Activated CD4-positive, CD25-positive, alpha-beta regulatory T cell treated with anti-CD3 and anti-CD28 coated beads, Interleukin-2, amount 50 U/mL, for 16 hours (primary cell): Measurements from ENCODE around the gene COG7.
"Not testable (repeated sequence)": the region's sequence is repeated elsewhere in the genome, so short reads cannot be mapped to it uniquely, and the experiment has no call there.

ENCODE experiments used
- DNase-seq: peaks from one replicate; pipeline ENCODE4 v3.0.0-alpha.2; 2020; ENCODE audit warnings: low read depth, low spot score

COG7 gene

DNA sequence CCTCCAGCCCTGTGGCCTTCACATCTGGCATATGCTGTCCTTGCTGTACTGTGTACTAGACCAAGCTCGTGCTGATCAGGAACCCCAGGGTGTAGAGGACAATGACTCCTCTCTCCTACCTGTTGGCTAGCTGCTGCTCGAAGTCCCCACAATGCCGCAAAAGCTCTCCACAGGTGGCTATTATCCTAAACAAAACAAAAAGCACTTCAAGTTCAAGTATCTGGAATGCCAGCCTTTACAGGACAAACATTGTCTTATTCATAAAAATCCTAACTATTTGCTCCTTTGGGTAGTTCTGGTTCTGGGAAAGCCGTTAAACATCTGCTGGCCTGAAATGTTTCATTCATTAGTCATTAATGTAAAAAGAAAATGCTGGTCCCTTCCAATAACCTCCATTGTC is 42.8 kb downstream of the COG7 start:
- DNase-seq: no peak

GRCh38 chr16:23409522-23409921 is 43.5 kb downstream of the COG7 start:
- no peak for DNase-seq

GRCh38 chr16:23408823-23409298 is 44.1 kb downstream of the COG7 start:
- DNase-seq: no peak

- no peak for DNase-seq
Measured at GRCh38 chr16:23408242-23408822, 44.7 kb downstream of the COG7 start.

GRCh38 chr16:23407436-23408127 is 45.4 kb downstream of the COG7 start:
- DNase-seq: no peak

- DNase-seq: no peak
Measured at GRCh38 chr16:23406546-23407240, 46.3 kb downstream of the COG7 start.

DNA sequence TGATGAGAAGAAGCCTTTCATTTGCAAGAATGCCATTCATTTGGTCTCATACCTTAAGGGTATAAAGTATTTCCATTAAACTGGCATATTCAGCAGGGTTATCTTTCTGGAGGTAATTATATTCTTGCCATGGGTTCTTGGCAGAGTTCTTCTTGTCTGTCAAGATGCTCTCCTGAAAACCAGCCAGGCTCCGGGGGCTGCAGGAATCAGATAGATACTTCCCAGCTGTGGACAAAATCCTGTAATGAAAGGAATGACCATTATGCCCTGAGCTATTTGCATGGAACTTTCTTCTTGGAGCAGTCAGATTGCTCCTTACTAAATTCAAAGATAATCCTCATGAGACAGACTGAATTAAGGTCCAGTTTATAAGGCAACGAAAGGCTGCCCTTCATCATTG is 47.0 kb downstream of the COG7 start:
- DNase-seq: no peak

DNA sequence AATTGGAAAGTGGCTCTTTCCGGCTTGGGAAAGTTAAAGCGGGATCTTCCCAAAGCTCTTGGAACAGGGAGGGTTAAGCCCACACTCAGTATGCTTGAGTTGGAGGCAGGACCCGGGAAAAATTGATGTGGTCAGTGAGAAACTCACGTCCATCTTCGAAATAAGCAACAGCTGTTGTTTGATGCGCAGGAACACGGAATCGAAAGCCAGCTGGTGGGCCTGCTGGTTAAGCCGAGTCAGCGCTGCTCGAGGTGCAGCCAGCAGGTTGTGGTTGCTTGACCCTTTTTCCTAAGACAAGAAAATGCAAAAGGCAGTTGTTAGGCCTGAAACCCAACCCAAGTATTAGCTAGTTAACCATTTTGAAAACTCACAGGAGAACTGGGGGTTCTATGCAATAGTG is 49.4 kb downstream of the COG7 start:
- DNase-seq: no peak

- DNase-seq: no peak
Measured at GRCh38 chr16:23402100-23402499, 50.9 kb downstream of the COG7 start.

DNA sequence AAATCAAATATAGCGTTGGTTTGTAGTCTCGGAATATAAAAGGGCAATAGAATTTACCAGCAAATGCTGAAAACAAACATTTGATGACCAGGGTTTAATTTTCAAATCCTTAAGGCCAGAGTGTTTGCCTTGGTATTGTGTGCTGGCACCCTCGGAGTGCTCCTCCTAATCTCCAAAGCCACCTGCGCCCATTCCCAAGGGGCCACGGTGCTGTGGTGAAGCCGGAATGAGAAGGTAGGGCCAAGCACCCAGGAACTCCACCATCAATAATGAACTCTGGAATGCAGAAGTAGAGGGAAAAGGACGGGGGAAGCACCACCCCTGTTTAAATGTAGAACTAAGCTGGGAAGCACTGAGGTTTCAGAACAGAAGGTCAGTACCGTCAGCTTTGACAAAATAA is 51.9 kb downstream of the COG7 start:
- DNase-seq: no peak

DNA sequence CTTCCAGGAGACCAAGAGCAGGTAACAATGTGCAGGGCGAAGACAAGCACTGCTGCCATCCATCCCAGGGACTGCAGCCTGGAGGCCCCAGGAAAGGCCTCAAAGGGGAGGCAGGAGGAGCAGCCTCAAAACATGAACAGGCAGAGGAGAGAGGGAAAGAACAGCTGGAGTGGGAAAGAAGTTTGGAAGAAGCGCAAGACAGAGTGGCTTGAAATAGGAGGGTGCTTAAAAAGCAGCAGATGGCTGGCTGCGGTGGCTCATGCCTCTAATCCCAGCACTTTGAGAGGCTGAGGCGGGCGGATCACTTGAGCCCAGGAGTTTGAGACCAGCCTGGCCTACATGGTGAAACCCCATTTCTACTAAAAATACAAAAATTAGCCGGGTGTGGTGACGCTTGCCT is 52.5 kb downstream of the COG7 start:
- not testable (repeated sequence) for DNase-seq

DNA sequence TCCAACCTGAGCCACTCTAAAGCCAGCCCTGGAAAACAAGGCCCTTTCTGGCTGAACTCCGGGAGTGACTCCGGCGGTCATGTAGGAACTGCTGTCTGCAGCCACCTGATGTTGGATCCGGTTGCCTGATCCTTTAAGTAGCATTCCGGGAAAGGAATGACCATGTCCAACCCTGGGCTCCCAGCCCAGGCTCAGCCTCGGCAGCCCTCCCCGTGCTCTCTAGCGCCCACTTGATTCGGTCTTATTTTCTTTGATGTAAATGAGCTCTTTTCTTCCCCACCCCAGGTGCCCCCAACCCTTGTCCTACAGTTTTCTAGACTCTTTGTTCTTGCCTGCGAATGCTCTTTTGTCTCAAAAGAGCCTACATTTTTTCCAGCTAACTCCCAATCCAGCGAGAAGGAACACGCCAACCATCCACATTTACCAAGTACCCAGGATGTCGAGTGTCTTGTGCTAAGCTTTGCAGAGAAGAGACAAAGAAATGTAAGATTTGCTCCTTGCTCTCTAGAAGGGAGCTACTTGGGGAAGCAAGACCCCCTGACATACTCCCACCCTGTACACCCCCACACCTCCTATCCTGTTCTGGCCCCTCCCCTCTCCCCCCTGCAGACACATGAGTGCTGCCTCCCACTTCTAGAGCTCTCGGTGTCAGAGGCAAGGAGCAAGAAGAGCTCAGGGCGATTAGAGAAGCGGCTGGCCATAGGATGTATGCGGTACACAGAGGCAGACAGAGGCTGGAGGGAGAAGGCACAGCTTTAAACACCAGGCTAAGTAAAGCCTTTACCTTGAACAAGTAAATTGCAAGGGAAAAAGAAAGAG is 53.8 kb downstream of the COG7 start:
- no peak for DNase-seq

DNA sequence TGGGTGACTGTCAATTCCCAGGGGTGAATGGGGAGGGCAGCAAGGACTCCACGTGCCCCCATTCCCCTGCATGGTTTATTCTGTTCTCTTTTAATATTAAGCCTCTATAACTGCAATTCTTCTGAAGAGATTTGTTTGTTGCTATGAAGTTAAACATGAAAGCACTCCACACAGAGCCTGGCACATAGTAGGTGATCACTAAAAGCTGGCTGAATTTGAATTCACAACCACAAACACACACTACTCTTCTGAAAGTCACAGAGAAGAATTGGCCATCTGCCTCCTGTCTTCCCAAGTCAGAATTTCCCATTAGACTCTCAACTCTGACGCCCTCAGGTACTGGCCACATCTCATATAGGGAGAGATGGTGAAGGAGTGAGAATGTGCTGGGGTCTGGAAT is 55.5 kb downstream of the COG7 start:
- no peak for DNase-seq

GRCh38 chr16:23395732-23396131 is 57.3 kb downstream of the COG7 start:
- no peak for DNase-seq

DNA sequence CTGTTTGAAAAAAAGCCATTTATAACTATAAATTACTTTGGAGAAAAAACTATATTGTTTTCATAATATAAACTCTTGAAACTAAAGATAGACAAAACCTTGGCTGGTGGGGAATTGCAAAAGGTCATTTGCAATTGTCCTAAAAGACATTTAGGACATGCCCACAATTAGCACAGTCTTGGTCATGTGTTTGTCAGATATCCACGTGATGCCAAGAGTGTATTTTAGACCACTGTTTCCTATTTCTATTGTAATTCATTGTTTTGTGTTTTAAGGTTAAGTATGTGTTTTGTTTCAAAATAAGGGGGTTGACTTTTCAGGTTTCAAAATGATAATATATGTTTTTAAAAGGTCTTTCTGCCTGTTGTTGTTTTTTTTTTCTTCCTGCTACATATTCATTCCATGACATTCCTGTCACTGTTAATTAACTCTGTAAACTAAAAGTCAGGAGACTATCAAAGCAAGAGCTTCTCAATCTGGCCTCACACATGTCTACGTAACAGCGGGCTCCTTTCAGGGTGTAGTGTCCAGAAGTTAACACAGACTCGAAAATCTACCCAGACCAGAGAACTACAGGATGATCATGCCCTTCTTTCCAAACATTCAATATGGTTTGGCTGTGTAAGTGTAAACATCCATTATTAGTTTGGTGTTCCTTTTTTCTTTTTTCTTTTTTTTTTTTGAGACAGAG is 58.7 kb downstream of the COG7 start:
- no peak for DNase-seq

DNA sequence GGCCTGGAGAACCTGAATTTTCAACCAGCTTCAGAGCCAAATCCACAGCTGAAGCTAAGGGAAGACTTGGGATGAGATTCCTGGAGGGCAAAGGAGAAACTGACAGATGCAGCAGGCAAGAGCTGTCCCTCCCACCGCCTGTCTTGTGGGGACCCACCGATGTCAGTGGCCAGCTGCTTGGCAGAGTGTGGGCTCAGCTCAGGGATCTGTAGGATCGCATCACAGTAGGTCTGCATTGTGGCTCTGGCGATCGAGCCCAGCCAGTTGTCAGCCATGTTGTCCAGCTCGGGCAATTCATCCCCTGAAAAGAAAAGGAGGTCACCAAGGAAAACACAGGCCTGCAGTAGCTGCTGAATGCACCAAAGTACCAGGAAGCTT is 60.8 kb downstream of the COG7 start:
- DNase-seq: no peak

GRCh38 chr16:23391381-23392222 is 61.4 kb downstream of the COG7 start:
- DNase-seq: no peak

GRCh38 chr16:23389936-23390335 is 63.1 kb downstream of the COG7 start:
- DNase-seq: not testable (repeated sequence)

GRCh38 chr16:23389201-23389600 is 63.8 kb downstream of the COG7 start:
- DNase-seq: no peak

- no peak for DNase-seq
Measured at GRCh38 chr16:23388786-23389185, 64.2 kb downstream of the COG7 start.

DNA sequence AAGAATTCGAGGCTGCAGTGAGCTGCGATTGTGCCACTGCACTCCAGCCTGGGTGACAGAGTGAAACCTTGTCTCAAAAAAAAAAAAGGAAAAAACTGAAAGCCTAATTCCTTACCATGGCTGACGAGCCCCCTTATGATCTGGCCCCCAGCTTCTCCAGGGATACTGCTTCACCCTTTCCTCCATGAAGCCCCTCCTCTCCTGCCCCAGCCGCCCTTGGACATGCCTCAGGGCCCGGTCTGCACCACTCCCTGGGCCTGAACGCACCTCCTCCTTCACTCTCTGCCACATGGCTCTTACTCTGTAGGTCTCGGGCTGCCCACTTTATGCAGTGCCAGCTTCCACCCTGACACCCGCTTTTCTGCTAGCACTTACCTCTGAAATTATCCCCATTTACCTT is 65.3 kb downstream of the COG7 start:
- no peak for DNase-seq
